Cardiac septum (tissue), 1 donor: ENCODE data around the gene MESP1. TPM values are rescaled to one million over a fixed set of nuclear protein-coding genes. Genes with fewer than 3 reads are reported as not detected.
A peak's percentile ranks its signal among the peaks of the same experiment; 100 is the strongest.
"Not testable (repeated sequence)": the region's sequence is repeated elsewhere in the genome, so short reads cannot be mapped to it uniquely, and the experiment has no call there.

Experiments used
- DNase-seq: peaks from one replicate; pipeline ENCODE4 v3.0.0-alpha.2; 2020; ENCODE audit warnings: low spot score
- intact Hi-C: fragments of 100-400 bp; cut with DNase I; formaldehyde crosslinking; loops from one replicate; pipeline ENCODE4 v1.14.0; 2022
- long read RNA-seq: library from polyadenylated mRNA; unstranded; transcript quantifications from one replicate; pipeline ENCODE4 v2.0.0, GENCODE V29; 2021
- total RNA-seq: library from RNA; stranded (reverse); fragmentation: NEBNext Ultra II Directional; extraction: Animal tissue kit (Norgen Biotek cat#: 25700); gene quantifications from one replicate; pipeline ENCODE4 v1.2.1, GENCODE V29; 2021
- donor health status: DM: no; HTN: no; CAD: no.

MESP1 gene, protein sequence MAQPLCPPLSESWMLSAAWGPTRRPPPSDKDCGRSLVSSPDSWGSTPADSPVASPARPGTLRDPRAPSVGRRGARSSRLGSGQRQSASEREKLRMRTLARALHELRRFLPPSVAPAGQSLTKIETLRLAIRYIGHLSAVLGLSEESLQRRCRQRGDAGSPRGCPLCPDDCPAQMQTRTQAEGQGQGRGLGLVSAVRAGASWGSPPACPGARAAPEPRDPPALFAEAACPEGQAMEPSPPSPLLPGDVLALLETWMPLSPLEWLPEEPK
- 0.86 TPM for total RNA-seq
- long read RNA-seq, partial matches to known transcripts, result 0 of 2 reads
- long read RNA-seq, other reads (novel, unspliced or antisense), result 0 of 2 reads

DNA sequence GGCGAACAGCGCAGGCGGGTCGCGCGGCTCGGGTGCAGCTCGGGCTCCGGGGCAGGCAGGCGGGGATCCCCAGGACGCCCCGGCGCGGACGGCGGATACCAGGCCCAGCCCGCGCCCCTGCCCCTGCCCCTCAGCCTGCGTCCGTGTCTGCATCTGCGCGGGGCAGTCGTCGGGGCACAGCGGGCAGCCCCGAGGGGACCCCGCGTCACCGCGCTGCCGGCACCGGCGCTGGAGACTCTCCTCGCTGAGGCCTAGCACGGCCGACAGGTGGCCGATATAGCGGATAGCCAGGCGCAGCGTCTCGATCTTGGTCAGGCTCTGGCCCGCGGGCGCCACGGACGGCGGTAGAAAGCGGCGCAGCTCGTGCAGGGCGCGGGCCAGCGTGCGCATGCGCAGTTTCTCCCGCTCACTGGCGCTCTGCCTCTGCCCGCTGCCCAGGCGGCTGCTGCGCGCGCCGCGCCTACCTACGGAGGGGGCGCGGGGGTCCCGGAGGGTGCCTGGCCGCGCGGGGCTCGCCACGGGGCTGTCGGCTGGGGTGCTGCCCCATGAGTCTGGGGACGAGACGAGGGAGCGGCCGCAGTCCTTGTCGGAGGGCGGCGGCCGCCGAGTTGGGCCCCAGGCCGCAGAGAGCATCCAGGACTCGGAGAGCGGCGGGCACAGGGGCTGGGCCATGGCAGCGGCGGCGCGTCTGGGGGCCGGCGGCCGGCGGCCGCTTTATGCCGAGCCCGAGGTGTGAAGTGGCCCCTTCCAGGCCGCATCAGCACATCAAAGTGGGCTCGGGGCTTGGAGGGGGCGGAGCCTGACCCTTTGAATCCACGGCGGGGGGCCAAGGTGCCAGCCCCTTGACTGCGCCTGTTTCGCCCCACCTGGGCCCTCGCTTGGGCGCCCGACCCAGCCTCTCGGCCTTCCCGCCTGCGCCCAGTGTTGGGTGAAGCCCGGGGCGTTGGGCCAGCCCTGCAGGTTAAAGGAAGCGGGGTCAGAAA is at the start of gene MESP1:
TSS of gene MESP1 (minus strand) at position 690 of the 983 bp plus-strand sequence. CDS start at position 672, 18 bp downstream.
- intact Hi-C loops, result no loop called here
- peak; percentile 97 for DNase-seq

DNA sequence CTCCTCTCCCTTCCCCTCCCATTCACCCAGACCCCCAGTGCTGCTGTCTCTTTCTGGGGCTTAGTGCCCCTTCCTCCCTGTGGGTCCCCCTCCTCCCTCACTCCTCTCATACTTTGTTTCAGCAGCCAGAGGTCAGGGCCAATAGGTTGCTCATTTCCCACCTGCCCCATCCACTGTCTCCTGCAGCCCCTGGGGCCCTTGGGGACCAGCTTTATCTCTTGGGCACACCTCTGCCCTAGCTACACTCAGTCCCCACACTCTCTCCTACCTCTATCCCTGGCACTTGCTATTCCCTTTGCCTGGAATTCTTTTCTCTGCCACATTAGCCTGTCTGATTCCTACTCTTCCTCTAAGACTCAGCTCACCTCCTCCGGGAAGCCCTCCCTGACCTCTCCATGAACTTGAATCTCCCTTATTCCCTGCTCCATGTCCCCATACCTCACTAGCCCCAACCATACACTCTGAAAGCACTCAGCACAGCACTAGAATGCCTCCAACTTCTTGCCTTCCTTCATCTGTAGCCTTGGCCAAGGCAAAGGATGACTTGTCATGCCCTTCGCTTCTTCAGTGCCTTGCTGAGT is 49.0 kb upstream of the MESP1 start:
- peak; percentile 63 for DNase-seq
- intact Hi-C loops, result no loop called here

DNA sequence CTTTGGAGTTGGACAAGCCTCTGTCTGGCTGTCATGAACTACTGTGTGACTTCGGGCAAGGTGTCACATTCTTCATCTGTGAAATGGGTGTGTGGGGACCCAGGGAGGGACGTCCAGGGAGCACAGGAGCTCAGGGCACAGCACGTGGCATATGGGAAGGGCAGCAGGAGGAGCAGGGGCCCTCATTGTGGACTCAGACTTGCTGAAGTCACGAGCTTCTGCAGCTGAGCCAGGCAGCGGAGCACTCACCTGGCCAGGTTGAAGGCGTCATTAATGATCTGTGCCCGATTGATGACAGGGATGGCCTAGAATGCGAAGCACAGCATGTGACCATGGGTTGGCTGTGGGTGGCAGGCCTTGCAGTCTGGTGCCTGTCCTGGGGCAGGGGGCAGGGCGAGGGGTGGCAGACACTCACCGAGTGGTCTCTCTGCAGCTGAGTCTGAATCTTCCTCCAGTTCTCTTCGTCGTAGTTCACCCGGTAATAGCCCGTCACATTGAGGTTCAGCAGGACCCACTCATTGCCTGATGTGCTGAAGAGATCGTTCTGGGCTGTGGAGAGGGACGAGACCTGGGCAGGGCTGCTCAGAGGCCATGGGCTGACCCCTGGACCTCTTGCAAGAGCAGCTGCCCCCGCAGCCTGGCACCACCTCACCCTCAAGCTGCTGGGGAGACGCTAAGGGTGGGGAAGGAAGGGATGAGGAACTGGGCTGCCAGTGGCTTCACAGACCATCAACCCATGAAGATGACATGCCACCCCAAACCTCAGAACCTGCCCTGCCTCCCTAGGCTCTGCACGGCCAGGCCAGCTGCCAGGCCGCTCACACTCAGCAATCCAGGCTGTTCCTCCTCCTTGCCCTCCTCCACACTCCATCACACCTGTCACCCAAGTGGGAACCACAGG is 48.2 kb upstream of the MESP1 start:
- DNase-seq, result peak; percentile 38
- intact Hi-C loops, result no loop called here

DNA sequence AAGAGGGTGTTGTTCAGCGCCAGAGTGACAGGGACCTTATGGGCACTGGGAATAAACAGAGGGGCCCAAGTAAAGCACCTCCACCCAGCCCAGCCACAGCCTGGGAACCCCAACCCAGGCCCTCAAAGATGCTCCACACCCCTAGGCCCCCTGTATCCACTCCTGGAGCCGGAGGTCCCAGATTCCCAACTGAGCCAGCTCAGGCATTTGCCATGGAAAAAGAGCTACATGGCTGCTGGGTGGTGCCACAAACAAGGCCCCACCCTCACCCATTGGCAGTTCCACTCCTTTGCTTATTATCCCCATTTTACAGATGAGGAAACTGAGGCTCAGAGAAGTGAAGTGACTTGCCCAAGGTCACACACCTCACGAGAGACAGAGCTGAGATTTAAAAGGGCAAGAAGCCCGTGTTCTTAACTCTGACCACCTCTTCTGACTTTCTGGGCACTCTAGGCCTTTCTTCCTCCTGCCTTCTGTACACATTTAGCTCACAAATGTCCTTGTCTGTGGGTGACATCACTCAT is 46.7 kb upstream of the MESP1 start:
- intact Hi-C loops, result no loop called here
- DNase-seq, result peak; percentile 26

DNA sequence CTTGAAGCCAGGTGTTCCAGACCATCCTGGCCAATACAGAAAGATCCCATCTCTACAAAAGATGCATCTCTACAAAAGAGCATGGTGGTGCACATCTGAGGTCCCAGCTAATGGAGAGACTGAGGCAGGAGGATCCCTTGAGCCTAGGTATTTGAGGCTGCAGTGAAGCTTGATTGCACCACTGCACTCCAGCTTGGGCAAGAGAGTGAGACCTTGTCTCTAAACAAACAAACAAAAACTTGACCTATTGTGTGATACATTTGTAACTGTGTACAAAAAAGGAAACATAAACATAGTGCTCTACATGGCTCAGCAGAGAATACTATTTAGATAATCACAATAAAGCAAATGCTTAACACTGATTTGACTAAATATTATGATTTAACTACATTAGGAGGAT is 44.9 kb upstream of the MESP1 start:
- intact Hi-C loops, result no loop called here
- DNase-seq, result peak; percentile 29

DNA sequence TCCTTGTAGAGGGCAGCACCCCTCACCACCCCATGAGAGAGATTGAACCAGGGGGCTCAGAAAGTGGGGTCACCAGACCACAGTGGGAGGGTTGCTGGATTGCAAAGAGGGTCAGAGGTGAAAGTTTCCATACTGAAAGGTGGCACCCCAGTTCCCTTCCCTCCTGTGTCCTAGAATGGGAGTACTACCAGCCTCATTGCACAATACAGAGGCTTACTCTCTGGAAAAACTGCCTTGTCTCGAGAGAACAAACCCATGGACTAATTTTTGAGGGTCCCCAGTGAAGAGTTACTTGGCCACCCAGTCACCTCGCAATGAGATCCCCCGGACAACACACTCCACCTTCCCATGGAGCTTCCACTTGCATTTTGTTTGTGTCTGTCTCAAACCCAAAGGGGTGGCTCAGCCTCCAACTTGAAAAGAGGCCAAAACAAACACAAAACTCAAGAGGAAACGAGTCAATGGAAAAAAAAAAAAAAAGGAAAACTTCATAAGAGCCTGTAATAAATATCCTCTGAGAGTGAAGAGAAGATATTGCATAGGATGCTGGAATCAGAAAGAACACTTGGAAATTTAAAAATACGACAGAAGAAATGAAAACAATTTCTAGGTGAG is 43.7 kb upstream of the MESP1 start:
- DNase-seq, result peak; percentile 27
- intact Hi-C loops, result no loop called here

DNA sequence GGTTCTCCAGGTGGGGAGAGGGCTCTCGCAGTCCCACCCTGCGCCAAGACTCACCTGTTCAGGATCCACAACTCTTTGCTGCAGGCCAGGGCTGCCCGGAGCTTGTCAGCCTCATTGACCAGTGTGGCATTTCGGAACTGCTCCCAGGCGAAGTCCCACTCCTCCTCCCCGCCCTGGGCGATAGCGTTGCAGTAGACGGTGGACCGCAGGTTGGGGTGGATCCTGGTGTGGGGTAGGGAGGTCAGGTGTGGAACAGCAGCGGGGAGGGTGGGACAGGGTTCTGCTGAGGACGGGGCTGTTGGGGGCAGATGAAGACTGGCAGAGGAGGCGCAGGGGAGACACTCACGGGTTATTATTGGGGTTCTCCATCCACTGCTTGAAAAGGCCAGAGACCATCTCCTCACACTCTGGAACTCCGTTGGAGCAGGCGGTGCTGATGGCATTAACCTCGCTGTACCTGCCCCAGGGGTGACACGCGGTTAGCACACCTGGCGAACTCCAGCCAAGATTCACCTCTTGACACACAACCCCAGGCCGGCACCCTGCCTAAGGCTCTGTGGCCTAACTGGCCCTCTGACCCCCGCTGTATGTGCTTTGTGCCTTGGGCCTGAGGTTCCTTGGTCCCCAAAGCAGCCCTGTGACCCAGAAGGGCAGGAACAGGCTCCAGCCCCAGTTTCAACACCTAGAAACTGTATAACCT is 41.2 kb upstream of the MESP1 start:
- peak; percentile 67 for DNase-seq
- intact Hi-C loops, result no loop called here

DNA sequence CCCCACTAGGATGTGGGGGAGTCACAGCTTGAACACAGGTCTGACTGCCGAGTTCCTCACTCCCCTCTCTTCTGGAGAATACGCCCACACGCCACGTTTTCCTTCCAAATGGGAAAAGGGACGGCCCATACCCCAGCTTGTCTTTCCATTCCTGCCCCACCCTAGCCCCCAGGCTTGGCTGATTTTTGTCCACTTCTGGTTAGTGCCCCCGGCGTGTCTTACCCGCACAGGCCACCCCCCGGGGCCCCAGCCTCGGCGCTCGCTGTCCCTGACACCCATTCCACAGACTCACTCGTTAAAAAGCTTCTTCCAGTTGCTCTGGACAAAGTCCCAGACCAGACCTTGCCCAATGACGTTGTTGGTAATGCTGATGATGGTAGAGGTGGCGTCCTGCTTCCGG is 39.6 kb upstream of the MESP1 start:
- peak; percentile 59 for DNase-seq
- intact Hi-C loops, result no loop called here

DNA sequence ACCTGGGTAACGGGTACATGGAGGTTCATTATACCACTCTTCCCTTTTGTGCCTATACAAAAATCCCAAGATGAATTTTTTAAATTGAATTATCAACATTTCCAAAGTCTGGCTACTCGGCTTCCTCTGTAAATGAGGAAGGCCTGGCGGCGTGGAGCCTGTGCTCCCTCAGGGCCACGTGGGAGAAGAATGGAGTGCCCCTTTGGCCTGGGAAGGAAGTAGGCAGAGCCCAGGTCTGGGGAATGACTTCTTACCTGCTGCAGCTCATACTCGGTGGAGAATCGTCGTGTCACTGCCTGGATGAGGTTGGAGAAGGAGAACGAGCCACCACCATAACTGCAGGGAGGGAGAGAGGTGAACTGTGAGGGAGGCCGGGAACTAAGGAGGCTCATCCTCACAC is 39.2 kb upstream of the MESP1 start:
- peak; percentile 39 for DNase-seq
- intact Hi-C loops, result no loop called here

DNA sequence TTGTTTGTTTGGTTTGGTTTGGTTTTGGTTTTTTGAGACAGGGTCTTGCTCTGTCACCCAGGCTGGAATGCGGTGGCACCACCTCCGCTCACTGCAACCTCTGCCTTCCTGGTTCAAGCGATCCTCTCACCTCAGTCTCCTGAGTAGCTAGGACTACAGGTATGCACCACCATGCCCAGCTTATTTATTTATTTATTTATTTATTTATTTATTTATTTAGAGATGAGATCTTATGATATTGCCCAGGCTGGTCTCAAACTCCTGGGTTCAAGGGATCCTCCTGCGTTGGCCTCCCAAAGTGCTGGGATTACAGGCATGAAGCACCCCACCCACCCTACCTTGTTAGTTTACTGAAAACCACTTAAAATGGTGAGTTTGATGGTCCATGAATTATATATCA is 37.5 kb upstream of the MESP1 start:
- intact Hi-C loops, DNase-seq: not testable (repeated sequence)

DNA sequence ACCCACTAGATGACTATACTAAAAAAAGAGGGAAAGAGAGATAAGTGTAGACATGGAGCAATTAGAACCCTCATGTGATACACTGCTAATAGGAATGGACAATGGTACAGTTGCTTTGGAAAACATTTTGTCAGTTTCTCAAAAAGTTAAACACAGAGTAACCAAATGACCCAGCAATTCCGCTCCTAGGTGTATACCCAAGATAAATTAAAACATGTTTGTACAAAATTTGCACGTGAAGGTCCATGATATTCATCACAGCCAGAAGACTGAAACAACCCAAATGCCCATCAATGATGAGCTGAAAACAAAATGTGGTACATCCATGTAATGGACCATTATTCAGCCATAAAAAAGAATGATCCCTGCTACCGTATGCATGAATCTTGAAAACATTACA is 36.9 kb upstream of the MESP1 start:
- intact Hi-C loops, result no loop called here
- DNase-seq, result no peak

DNA sequence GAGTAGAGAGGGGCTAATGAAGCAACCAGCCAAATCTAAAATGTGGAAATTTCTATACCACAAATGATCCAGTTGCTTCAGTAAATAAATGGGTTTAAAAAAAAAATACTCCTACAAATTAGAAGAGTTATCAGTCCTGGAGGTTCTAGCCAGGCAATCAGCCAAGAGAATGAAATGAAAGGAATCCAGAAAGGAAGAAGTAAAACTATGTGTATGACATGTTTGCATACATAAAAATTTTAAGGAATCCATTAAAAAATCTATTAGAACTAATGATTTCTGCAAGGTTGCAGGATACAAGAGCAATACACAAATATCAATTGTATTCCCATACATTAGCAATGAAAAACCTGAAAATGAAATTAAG is 34.7 kb upstream of the MESP1 start:
- DNase-seq, result no peak
- intact Hi-C loops, result no loop called here

DNA sequence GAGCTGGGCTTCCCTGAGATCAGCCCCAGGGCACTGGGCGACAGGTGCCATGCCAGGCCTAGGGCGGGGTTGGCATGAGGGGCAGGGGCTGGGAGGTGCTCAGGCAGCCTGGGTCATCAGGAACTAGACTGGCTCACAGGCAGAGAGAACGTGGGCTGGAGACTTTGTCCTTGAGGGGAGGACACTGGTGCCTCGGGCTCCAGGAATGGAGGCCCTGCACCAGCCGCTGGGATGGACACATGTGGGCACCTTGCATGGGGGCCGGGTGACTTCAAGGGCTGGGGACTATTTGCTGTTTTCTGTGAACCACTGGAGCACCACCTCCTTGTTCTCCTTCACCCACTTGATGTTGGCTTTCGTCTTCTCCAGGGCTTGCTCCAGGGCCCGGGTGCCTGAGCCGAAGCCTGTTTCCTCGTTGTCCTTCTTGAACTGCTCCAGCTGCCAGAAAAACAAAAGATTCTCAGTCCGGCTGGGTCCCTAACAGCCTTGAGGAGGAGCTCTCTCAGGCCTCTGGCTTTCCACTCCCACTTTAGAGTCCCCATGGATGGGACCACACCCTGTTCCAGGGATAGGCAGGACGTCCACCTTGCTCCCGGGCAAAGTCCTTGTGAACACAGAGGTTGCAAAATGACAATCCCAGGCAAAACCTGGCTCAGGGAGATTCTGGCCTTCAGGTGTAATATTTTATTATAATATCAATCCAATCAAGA is 34.2 kb upstream of the MESP1 start:
- no peak for DNase-seq

DNA sequence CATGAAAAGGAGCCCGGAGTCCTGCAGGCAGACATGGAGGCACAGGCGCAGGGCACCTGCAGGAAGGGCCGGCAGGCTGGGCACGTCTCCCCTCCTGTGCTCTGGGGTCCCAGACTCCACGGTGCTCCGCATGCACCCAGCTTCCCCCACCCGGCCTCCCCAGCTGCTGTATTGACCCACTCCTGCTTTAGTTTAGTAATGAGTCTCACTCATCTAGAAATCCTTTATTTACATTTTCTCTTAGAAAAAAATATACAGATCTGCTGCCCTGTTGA is 33.6 kb upstream of the MESP1 start:
- DNase-seq, result no peak
- intact Hi-C loops, result no loop called here

More for the DNA sequence above, 34.2 kb upstream of the MESP1 start:
- intact Hi-C loops, result no loop called here

DNA sequence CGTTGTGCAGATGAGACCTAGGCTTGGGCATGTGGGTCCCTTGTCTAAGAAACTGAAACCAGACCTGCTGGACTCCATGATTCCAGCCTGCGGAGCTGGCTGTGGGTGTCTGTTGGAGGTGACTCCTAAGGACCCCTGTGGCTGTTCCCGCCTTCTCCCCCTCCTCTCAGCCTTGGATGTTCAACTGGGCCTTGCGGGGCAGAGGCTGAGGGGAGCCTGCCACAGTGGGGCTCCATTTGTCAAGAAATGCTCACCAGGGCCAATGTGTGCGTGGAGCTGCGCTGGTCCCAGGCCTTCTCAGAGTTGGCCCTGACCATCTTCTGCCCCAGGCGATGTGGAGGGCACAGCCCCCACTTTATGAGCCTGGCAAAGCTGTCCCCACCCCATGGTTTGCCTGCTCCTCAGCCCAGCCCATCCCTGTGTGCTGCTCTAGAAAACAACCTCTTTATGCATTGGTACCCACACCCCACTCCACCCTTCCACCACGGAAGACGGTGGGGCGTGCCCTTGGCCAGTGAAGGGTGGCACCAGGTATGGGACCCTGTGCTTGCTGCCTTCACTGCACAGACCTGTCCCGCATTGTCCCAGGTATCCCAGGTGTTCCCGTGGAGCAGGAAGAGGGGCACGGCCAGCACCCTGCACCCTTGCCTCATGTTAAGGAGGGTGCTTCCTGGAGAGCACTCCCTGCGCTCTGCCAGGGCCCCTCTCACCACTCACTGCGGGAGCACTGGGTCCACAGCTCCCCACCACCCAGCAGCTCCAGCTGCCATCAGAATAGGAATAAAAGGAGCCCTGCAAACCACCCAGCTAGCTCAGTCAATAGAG is 33.0 kb upstream of the MESP1 start:
- intact Hi-C loops, result no loop called here
- peak; percentile 27 for DNase-seq

DNA sequence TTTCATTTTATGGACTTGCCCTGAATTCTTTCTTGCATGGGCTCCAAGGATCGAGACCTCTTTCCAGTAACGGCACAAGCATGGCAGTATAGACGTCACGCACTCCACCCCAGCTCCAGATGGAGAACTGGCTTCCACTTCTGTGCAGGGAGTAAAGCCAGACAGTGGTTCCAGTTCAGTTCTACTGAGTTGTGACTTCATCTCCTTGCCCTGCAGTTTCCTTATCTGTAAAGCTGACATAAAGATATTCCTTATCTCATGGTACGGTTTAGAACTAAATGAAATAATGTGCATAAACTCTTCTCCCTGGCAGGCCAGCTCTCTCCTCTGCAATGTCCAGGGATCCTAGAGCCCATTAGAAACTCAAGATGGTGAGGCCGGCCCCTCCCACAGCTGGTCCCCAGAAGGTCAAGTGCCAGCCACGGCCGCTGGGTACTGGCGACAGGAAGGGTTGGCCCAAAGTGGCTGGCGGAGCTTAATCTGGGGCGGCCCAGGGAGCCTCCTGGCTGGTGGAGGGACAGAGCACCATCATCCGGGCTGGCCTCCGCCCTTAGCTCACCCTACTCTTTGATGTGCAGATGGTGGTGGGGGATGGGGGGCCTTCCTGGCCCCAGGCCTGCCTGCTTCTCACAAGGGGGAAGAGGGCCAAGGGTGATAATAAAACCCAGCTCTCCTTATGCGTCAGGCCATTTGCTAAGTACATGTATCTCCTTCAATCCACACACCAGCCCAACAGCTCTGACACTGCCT is 32.2 kb upstream of the MESP1 start:
- DNase-seq, result peak; percentile 74
- intact Hi-C loops, result no loop called here
